Lower leg skin (tissue), 4 donors: ENCODE data around the gene PLIN4. TPM values are rescaled to one million over a fixed set of nuclear protein-coding genes. Genes with fewer than 3 reads are reported as not detected.

Experiments
- DNase-seq, 2 donors: peaks; one replicate each; pipeline ENCODE4 v3.0.0-alpha.2; 2019; ENCODE audit warnings: low spot score in 2 of 2
- H3K4me3 ChIP-seq: fragments of 200-600 bp; sonication (generic); 2 replicates; pipeline ENCODE4 v1.5.1; 2017; ENCODE audit warnings: mild to moderate bottlenecking, low read depth; ENCODE audit not compliant: poor library complexity, severe bottlenecking
- POLR2A ChIP-seq, 2 donors: fragments of 450-650 bp; IDR thresholded peaks; one replicate each; pipeline ENCODE4 v1.6.1; 2016 to 2017; ENCODE audit warnings: antibody characterized with exemption in 2 of 2, mild to moderate bottlenecking in 1 of 2, moderate library complexity in 1 of 2
- WGBS, 2 donors: methylation state at CpG; one replicate each; pipeline ENCODE4 v1.1.5; 2018; 5-methylcytosine and 5-hydroxymethylcytosine counted together
- intact Hi-C: fragments of 100-400 bp; cut with DNase I; formaldehyde crosslinking; loops from one replicate; pipeline ENCODE4 v1.15.0; 2023; ENCODE audit warnings: low total_unique reads
- total RNA-seq, 4 donors: library from RNA; depleted of rRNA; stranded (reverse); fragments of >200 nt; gene quantifications; one replicate each; pipeline ENCODE4 v1.1.0, GENCODE V29; 2016
- TF ChIP-seq, protein P1 (sequence below), 3 donors: fragments of 450-650 bp; IDR thresholded peaks; one replicate each; pipeline ENCODE4 v1.5.1; 2016; ENCODE audit warnings: antibody characterized with exemption in 3 of 3, mild to moderate bottlenecking in 3 of 3, moderate library complexity in 2 of 3

Gene PLIN4
- total RNA-seq, 4 donors from 2014 or later: 10.6 to 55.1 (median 24.2) TPM

DNA sequence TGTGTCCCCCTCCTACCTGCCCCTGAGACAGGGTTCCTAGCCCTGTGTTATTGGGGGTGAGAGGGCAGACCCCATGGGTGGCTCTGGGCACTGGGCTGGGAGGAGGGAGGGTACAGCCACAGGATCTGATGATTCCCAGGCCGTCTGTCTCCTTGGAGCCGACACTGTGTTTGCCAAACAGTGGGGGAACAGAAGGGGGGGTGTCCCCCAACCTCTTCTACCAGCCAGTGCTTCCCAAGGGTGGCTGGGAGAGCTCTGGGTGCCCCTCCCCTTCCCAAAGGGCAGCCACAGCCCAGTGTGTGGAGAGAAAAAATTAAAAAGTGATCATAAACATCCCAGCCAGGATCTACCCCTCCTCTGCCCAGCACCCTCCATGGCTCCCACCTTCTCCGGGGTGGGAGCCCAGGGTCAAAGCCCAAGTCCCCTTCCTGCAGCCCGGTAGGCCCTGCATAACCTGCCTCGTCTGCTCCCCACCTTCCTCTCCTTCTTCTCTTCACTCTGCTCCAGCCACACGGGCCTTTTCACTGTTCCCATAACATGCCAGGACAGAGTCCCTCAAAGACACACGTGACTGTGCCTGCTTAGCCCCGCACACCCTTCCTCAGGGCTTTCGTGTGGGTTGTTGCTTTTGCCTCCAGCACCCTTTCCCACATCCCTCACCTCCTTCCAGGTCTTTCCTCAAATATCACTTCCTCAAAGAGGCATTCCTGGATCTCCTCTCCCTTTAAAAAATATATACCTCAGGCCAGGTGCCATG is 1.4 kb upstream of the PLIN4 start:
- no peak overlapping the region for H3K4me3 ChIP-seq
- DNase-seq: no peak
- 30 to 32% methylated on average over 8 to 9 of the region's 9 CpGs for WGBS, 2 donors
- TF ChIP-seq, protein P1, sequence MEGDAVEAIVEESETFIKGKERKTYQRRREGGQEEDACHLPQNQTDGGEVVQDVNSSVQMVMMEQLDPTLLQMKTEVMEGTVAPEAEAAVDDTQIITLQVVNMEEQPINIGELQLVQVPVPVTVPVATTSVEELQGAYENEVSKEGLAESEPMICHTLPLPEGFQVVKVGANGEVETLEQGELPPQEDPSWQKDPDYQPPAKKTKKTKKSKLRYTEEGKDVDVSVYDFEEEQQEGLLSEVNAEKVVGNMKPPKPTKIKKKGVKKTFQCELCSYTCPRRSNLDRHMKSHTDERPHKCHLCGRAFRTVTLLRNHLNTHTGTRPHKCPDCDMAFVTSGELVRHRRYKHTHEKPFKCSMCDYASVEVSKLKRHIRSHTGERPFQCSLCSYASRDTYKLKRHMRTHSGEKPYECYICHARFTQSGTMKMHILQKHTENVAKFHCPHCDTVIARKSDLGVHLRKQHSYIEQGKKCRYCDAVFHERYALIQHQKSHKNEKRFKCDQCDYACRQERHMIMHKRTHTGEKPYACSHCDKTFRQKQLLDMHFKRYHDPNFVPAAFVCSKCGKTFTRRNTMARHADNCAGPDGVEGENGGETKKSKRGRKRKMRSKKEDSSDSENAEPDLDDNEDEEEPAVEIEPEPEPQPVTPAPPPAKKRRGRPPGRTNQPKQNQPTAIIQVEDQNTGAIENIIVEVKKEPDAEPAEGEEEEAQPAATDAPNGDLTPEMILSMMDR (IDR thresholded peaks at IDR 0.05): no peak
- no peak for TF ChIP-seq POLR2A (IDR thresholded peaks at IDR 0.05)
- intact Hi-C loops: loop anchor here (10.0 kb wide), 1 partner anchor 245 kb away; the partner anchor contains the start of gene SHD

DNA sequence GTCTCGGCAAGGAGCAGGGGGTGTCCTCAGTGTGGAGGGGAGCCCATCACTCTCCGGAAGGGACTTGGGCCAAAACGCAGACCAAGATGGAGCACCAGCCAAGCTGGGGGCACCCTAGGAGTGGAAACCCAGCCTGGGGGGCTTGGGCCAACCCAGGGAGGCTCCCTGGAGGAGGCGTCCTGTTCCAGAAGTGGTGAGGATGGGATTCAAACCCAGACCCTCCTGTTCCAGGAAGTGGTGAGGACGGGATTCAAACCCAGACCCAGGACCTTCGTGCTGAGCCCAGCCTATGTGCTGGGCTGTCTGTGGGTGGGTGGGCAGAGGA is 848 bp upstream of the PLIN4 start:
- intact Hi-C loops: no loop called here
- TF ChIP-seq, protein P1 (IDR thresholded peaks at IDR 0.05): no peak
- TF ChIP-seq POLR2A (IDR thresholded peaks at IDR 0.05): no peak
- no peak for DNase-seq
- 89 to 92% methylated on average over 6 of the region's 6 CpGs for WGBS, 2 donors
- H3K4me3 ChIP-seq: no peak overlapping the region

DNA sequence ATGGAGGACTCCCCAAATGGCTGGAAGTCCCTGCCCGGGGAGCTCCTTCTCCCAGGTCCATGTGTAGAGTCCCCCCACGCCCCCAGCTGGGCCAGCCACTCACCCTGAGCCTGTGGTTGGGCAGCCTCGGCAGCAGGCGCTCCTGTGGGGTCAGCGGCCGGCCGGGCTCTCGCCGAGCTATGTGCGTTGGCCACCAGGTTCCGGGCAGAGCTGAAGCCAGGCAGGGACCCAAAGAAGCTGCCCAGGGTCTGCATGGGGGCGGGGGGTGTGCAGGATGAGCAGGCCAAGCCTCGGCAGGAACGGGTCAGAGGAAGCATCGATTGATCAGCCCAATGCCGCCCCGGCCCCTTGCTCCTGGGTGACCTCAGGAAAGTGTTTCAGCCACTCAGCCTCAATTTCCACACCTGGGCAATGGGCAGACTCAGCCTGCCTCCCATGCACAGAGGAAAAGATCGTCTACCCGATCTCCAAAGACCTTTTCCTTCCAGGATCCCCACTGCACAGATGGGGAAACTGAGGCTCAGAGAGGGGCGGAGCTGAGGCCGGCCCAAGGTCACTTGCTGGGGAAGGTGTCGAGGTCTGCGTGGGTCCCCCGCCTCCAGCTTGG is 732 bp downstream of the PLIN4 start:
- no peak for DNase-seq
- H3K4me3 ChIP-seq: no peak overlapping the region
- TF ChIP-seq, protein P1 (IDR thresholded peaks at IDR 0.05): no peak
- no peak for TF ChIP-seq POLR2A (IDR thresholded peaks at IDR 0.05)
- intact Hi-C loops: no loop called here
- 82 to 89% methylated on average over 15 to 24 of the region's 24 CpGs for WGBS, 2 donors

DNA sequence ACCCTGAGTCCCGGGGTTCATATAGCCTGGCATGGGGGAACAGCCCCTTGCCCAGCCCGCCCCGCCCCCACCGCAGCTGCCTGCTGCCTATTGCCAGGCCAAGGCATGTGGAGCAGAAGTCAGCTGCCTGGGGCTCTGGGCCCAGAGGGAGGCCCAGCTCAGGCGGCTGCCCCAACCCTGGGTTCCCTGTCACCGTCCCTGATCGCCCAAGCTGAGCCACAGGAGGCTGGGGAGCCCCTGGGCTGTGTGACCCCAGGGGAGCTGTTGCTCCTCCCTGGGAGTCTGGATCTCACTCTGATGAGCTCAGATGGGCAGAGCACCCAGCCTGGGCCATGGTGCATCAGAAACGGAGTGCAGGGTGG is 1.4 kb downstream of the PLIN4 start:
- WGBS, 2 donors: 20 to 32% methylated on average over 3 to 5 of the region's 8 CpGs
- DNase-seq: no peak
- TF ChIP-seq, protein P1 (IDR thresholded peaks at IDR 0.05): no peak
- TF ChIP-seq POLR2A (IDR thresholded peaks at IDR 0.05): no peak
- H3K4me3 ChIP-seq: no peak overlapping the region
- intact Hi-C loops: no loop called here

DNA sequence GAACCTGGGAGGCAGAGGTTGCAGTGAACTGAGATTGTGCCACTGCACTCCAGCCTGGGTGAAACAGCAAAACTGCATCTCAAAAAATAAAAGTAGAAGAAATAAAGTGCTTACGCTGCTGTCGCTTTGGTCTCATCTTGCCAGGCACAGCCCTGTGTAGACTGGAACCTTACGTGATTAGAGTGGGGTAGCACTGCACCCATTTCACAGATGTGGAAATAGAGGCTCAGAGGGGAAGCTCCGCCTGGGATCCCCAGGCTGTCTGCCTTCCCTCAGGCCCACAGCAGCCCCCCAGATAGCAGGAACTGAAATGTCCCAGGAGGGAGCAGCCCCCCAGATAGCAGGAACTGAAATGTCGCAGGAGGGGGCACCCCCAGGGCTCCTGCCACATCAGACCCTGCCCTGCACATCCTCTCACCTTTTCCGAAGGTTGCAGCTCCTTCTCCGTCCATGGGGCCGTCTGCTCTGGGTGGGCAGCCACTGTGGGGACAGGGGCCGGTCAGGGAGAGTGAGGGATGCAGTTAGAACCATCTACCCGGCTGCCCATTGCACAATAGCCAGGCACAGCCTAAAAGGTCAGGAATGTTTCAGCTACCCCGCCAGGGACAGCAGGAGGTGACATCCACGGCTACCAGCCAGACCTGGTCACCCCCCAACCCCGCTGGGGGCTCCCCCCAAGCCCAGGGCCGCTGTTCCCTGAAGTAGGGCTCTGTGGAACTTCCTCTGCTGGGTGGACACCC is 1.9 kb downstream of the PLIN4 start:
- WGBS, 2 donors: 65 to 83% methylated on average over 11 to 14 of the region's 14 CpGs
- no peak overlapping the region for H3K4me3 ChIP-seq
- no peak for DNase-seq
- TF ChIP-seq, protein P1 (IDR thresholded peaks at IDR 0.05): no peak
- no peak for TF ChIP-seq POLR2A (IDR thresholded peaks at IDR 0.05)
- intact Hi-C loops: no loop called here
